HepG2 (cell line): ENCODE measurements around the gene ANKRD13D. TPM values are rescaled to one million over a fixed set of nuclear protein-coding genes. Genes with fewer than 3 reads are reported as not detected.

Source experiments
- HNRNPK ChIP-seq: fragments of 200-400 bp; formaldehyde crosslinking; IDR thresholded peaks from 2 replicates; pipeline ENCODE4 v1.6.1; 2018; ENCODE audit warnings: low read length, low read depth, moderate library complexity, mild to moderate bottlenecking; ENCODE audit not compliant: poor library complexity, severe bottlenecking
- MXD4 ChIP-seq: IDR thresholded peaks from 2 replicates; pipeline ENCODE4 v1.6.1; 2016; ENCODE audit warnings: mild to moderate bottlenecking, missing biosample characterization, missing genetic modification reagents
- RFX5 ChIP-seq: IDR thresholded peaks from 2 replicates; pipeline ENCODE4 v1.6.1; 2011; ENCODE audit warnings: low read depth, low read length, improper control_type of control experiment
- ZBTB21 ChIP-seq: sonication (generic); formaldehyde crosslinking; IDR thresholded peaks from 2 replicates; pipeline ENCODE4 v1.4.0; 2020; ENCODE audit warnings: missing genetic modification reagents
- ZBTB42 ChIP-seq: sonication (generic); formaldehyde crosslinking; IDR thresholded peaks from 2 replicates; pipeline ENCODE4 v1.5.0; 2020; ENCODE audit warnings: mild to moderate bottlenecking, missing genetic modification reagents
- ZFP36 ChIP-seq: fragments of 150-350 bp; IDR thresholded peaks from 2 replicates; pipeline ENCODE4 v1.6.1; 2018; ENCODE audit warnings: borderline replicate concordance, low read length, low read depth; ENCODE audit not compliant: partially characterized antibody
- ZNF24 ChIP-seq: fragments of 450-650 bp; IDR thresholded peaks from 2 replicates; pipeline ENCODE4 v1.6.1; 2017; ENCODE audit warnings: antibody characterized with exemption, mild to moderate bottlenecking
- ZNF251 ChIP-seq: sonication (generic); formaldehyde crosslinking; IDR thresholded peaks from 2 replicates; pipeline ENCODE4 v1.9.0; 2021; ENCODE audit warnings: mild to moderate bottlenecking, missing genetic modification reagents
- polyA plus RNA-seq, 8 experiments: library from polyadenylated mRNA; depleted of rRNA in 3 of 8; stranded (reverse) in 7 of 8; unstranded in 1 of 8; fragments of >200 nt; fragmentation: Illumina TruSeq in 4 of 8; extraction: Trizol in 4 of 8; gene quantifications; 2 replicates each; pipeline versions ENCODE4 v1.2.1 to v1.2.3, GENCODE V29; 2011 to 2016; ENCODE audit warnings: low read depth in 4 of 8, missing spikeins in 1 of 8, mixed read lengths in 1 of 8; ENCODE audit not compliant: insufficient read depth in 1 of 8
- total RNA-seq, 5 experiments: library from RNA; depleted of rRNA; stranded (reverse); fragments of >200 nt; fragmentation: Illumina TruSeq; extraction: Trizol; gene quantifications; 2 replicates each; pipeline ENCODE4 v1.2.3, GENCODE V29; 2016; ENCODE audit warnings: low read depth in 1 of 5
- TF ChIP-seq, protein P1 (sequence below): sonication (generic); formaldehyde crosslinking; IDR thresholded peaks from 2 replicates; pipeline ENCODE4 v1.9.0; 2021; ENCODE audit warnings: mild to moderate bottlenecking, missing genetic modification reagents
- TF ChIP-seq, protein P2 (sequence below): sonication (generic); formaldehyde crosslinking; IDR thresholded peaks from 2 replicates; pipeline ENCODE4 v1.5.1; 2020; ENCODE audit warnings: missing genetic modification reagents, mild to moderate bottlenecking, borderline replicate concordance
- TF ChIP-seq, protein P3 (sequence below): sonication (generic); formaldehyde crosslinking; IDR thresholded peaks from 2 replicates; pipeline ENCODE4 v1.4.0; 2020; ENCODE audit warnings: missing genetic modification reagents

The ANKRD13D gene
- total and polyA plus RNA-seq, 2 of the 13 experiments (the other 11 are each of a cell fraction or from before 2014, with no cell fraction given), result 18.6 to 27.3 TPM

DNA sequence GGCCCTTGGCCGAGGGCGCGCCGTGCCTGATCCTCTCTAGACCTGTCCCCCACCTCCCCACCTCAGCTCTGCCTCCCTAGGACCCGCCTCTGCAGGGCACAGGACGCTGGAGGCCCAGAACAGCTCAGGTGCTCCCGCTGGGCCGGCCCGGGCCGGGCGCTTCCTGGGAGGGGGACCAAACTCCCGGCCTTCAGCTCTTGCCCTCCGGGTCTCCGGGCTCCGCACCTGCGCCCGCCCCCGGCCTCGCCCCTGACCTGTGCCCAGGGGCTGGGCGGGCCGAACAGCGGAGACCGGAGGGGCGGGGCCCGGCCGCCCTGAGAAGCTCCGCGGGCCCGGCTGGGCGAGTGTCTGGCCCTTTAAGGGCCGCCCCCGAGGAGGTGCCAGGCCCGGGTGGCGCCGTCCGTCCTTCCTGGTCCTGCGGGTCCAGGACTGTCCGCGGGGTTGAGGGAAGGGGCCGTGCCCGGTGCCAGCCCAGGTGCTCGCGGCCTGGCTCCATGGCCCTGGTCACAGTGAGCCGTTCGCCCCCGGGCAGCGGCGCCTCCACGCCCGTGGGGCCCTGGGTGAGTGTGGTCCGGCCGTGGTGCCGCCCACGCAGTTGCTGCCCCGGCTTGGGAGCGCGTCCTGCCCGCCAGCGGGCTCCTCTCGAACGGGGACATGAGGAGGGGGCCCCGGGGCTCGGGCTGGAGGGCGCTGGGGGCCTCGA, 14.2 kb downstream of the ANKRD13D start, which contains the start of gene SSH3 (continued):
- TF ChIP-seq, protein P1, sequence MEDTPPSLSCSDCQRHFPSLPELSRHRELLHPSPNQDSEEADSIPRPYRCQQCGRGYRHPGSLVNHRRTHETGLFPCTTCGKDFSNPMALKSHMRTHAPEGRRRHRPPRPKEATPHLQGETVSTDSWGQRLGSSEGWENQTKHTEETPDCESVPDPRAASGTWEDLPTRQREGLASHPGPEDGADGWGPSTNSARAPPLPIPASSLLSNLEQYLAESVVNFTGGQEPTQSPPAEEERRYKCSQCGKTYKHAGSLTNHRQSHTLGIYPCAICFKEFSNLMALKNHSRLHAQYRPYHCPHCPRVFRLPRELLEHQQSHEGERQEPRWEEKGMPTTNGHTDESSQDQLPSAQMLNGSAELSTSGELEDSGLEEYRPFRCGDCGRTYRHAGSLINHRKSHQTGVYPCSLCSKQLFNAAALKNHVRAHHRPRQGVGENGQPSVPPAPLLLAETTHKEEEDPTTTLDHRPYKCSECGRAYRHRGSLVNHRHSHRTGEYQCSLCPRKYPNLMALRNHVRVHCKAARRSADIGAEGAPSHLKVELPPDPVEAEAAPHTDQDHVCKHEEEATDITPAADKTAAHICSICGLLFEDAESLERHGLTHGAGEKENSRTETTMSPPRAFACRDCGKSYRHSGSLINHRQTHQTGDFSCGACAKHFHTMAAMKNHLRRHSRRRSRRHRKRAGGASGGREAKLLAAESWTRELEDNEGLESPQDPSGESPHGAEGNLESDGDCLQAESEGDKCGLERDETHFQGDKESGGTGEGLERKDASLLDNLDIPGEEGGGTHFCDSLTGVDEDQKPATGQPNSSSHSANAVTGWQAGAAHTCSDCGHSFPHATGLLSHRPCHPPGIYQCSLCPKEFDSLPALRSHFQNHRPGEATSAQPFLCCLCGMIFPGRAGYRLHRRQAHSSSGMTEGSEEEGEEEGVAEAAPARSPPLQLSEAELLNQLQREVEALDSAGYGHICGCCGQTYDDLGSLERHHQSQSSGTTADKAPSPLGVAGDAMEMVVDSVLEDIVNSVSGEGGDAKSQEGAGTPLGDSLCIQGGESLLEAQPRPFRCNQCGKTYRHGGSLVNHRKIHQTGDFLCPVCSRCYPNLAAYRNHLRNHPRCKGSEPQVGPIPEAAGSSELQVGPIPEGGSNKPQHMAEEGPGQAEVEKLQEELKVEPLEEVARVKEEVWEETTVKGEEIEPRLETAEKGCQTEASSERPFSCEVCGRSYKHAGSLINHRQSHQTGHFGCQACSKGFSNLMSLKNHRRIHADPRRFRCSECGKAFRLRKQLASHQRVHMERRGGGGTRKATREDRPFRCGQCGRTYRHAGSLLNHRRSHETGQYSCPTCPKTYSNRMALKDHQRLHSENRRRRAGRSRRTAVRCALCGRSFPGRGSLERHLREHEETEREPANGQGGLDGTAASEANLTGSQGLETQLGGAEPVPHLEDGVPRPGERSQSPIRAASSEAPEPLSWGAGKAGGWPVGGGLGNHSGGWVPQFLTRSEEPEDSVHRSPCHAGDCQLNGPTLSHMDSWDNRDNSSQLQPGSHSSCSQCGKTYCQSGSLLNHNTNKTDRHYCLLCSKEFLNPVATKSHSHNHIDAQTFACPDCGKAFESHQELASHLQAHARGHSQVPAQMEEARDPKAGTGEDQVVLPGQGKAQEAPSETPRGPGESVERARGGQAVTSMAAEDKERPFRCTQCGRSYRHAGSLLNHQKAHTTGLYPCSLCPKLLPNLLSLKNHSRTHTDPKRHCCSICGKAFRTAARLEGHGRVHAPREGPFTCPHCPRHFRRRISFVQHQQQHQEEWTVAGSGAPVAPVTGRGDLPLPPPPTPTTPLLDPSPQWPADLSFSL (CRISPR knock-in tag), result no peak
- TF ChIP-seq ZBTB42 (CRISPR knock-in tag) (no peak), RFX5 (no peak), ZNF24 (no peak), ZBTB21 (CRISPR knock-in tag) (no peak), ZFP36 (no peak), MXD4 (CRISPR knock-in tag) (no peak), HNRNPK (peak; percentile 34), ZNF251 (CRISPR knock-in tag) (no peak)
- TF ChIP-seq, protein P2, sequence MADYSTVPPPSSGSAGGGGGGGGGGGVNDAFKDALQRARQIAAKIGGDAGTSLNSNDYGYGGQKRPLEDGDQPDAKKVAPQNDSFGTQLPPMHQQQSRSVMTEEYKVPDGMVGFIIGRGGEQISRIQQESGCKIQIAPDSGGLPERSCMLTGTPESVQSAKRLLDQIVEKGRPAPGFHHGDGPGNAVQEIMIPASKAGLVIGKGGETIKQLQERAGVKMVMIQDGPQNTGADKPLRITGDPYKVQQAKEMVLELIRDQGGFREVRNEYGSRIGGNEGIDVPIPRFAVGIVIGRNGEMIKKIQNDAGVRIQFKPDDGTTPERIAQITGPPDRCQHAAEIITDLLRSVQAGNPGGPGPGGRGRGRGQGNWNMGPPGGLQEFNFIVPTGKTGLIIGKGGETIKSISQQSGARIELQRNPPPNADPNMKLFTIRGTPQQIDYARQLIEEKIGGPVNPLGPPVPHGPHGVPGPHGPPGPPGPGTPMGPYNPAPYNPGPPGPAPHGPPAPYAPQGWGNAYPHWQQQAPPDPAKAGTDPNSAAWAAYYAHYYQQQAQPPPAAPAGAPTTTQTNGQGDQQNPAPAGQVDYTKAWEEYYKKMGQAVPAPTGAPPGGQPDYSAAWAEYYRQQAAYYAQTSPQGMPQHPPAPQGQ, result no peak
- TF ChIP-seq, protein P3, sequence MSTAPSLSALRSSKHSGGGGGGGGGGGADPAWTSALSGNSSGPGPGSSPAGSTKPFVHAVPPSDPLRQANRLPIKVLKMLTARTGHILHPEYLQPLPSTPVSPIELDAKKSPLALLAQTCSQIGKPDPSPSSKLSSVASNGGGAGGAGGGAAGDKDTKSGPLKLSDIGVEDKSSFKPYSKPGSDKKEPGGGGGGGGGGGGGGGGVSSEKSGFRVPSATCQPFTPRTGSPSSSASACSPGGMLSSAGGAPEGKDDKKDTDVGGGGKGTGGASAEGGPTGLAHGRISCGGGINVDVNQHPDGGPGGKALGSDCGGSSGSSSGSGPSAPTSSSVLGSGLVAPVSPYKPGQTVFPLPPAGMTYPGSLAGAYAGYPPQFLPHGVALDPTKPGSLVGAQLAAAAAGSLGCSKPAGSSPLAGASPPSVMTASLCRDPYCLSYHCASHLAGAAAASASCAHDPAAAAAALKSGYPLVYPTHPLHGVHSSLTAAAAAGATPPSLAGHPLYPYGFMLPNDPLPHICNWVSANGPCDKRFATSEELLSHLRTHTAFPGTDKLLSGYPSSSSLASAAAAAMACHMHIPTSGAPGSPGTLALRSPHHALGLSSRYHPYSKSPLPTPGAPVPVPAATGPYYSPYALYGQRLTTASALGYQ (CRISPR knock-in tag), result no peak; the same call in 1 of the 2 replicates
